ENCODE results near the gene C1QL1. TPM values are rescaled to one million over a fixed set of nuclear protein-coding genes. Genes with fewer than 3 reads are reported as not detected.

The C1QL1 gene
- total RNA-seq, 1 experiment from 2014 or later, result 1.5 TPM

GRCh38 chr17:44989552-44990138 is 21.5 kb upstream of the C1QL1 start:
- Mint-ChIP-seq H3K4me1 (ENCODE audit: low read depth, unreplicated experiment) (peaks cover 8% of the 10 kb centered on the region), H3K27me3 (ENCODE audit: unreplicated experiment) (peaks cover 81% of the 10 kb centered on the region), H3K4me3 (ENCODE audit: low read depth, unreplicated experiment) (no peak overlapping the region), H3K9me3 (ENCODE audit: low read depth, unreplicated experiment) (no peaks in the 10 kb centered on the region), H3K36me3 (ENCODE audit: insufficient read depth, unreplicated experiment) (no peaks in the 10 kb centered on the region), H3K27ac (ENCODE audit: unreplicated experiment) (no peak overlapping the region)
- TF ChIP-seq CTCF (IDR thresholded peaks at IDR 0.05; ENCODE audit: unreplicated experiment), result no peak
- CTCF ChIA-PET, result interaction anchor here (1.1 kb wide), 1 partner anchor 11 kb away, joined by 3 read pairs; no protein-coding TSS in a partner anchor
- DNase-seq, result no peak
- no TSS peak for BruUV-seq (replicated peaks)
- intact Hi-C loops (cut with micrococcal nuclease; ENCODE audit: unreplicated experiment), result no loop called here

- CTCF ChIA-PET, result interaction anchor here (0.7 to 0.8 kb wide), 2 partner anchors 48 to 68 kb away, joined by 3 to 4 read pairs; no protein-coding TSS in a partner anchor
- TF ChIP-seq CTCF (IDR thresholded peaks at IDR 0.05; ENCODE audit: unreplicated experiment), result no peak
- H3K4me1 Mint-ChIP-seq (ENCODE audit: low read depth, unreplicated experiment), result peaks cover 8% of the 10 kb centered on the region
- peak; percentile 44 for DNase-seq
- H3K27me3 Mint-ChIP-seq (ENCODE audit: unreplicated experiment), result peaks cover 69% of the 10 kb centered on the region
- intact Hi-C loops (cut with micrococcal nuclease; ENCODE audit: unreplicated experiment), result no loop called here
- no TSS peak for BruUV-seq (replicated peaks)
- H3K4me3 Mint-ChIP-seq (ENCODE audit: low read depth, unreplicated experiment), result no peak overlapping the region
- H3K36me3 Mint-ChIP-seq (ENCODE audit: insufficient read depth, unreplicated experiment), result no peaks in the 10 kb centered on the region
- no peak overlapping the region for H3K27ac Mint-ChIP-seq (ENCODE audit: unreplicated experiment)
- no peaks in the 10 kb centered on the region for H3K9me3 Mint-ChIP-seq (ENCODE audit: low read depth, unreplicated experiment)
Observed at GRCh38 chr17:44988044-44988942, 20.2 kb upstream of the C1QL1 start.

- no peaks in the 10 kb centered on the region for H3K9me3 Mint-ChIP-seq (ENCODE audit: low read depth, unreplicated experiment)
- no peaks in the 10 kb centered on the region for H3K36me3 Mint-ChIP-seq (ENCODE audit: insufficient read depth, unreplicated experiment)
- no TSS peak for BruUV-seq (replicated peaks)
- intact Hi-C loops (cut with micrococcal nuclease; ENCODE audit: unreplicated experiment), result no loop called here
- CTCF ChIA-PET, result interaction anchor here (0.7 to 1.1 kb wide), 2 partner anchors 15 to 18 kb away, joined by 3 to 8 read pairs; partner anchors contain the start of gene C1QL1
- H3K27ac Mint-ChIP-seq (ENCODE audit: unreplicated experiment), result no peak overlapping the region
- peaks cover 62% of the 10 kb centered on the region for H3K27me3 Mint-ChIP-seq (ENCODE audit: unreplicated experiment)
- no peak for DNase-seq
- no peak for TF ChIP-seq CTCF (IDR thresholded peaks at IDR 0.05; ENCODE audit: unreplicated experiment)
- H3K4me3 Mint-ChIP-seq (ENCODE audit: low read depth, unreplicated experiment), result no peak overlapping the region
- H3K4me1 Mint-ChIP-seq (ENCODE audit: low read depth, unreplicated experiment), result peaks cover 39% of the 10 kb centered on the region
Observed at GRCh38 chr17:44983563-44983962, 15.5 kb upstream of the C1QL1 start.

GRCh38 chr17:44982113-44982702 is 14.1 kb upstream of the C1QL1 start:
- H3K36me3 Mint-ChIP-seq (ENCODE audit: insufficient read depth, unreplicated experiment), result no peaks in the 10 kb centered on the region
- CTCF ChIA-PET, result interaction anchor here (0.5 to 2.6 kb wide), 4 partner anchors 10 to 883 kb away, joined by 3 to 12 read pairs (median 8); partner anchors contain the start of gene C1QL1
- no peaks in the 10 kb centered on the region for H3K9me3 Mint-ChIP-seq (ENCODE audit: low read depth, unreplicated experiment)
- DNase-seq, result no peak
- no peak for TF ChIP-seq CTCF (IDR thresholded peaks at IDR 0.05; ENCODE audit: unreplicated experiment)
- peaks cover 32% of the 10 kb centered on the region for H3K4me1 Mint-ChIP-seq (ENCODE audit: low read depth, unreplicated experiment)
- H3K27ac Mint-ChIP-seq (ENCODE audit: unreplicated experiment), result no peak overlapping the region
- H3K27me3 Mint-ChIP-seq (ENCODE audit: unreplicated experiment), result peaks cover 62% of the 10 kb centered on the region
- intact Hi-C loops (cut with micrococcal nuclease; ENCODE audit: unreplicated experiment), result no loop called here
- no TSS peak for BruUV-seq (replicated peaks)
- peak overlapping the region; percentile 51 for H3K4me3 Mint-ChIP-seq (ENCODE audit: low read depth, unreplicated experiment)
